Epithelial cell of prostate (primary cell): Measurements from ENCODE around the gene KAT6B.
"Not testable (repeated sequence)": the region's sequence is repeated elsewhere in the genome, so short reads cannot be mapped to it uniquely, and the experiment has no call there.

Source experiments
- DNase-seq: peaks from one replicate; pipeline ENCODE4 v3.0.0-alpha.2; 2011; ENCODE audit warnings: low read depth, low spot score
- H3K27ac ChIP-seq: fragments of 450-650 bp; 2 replicates; pipeline ENCODE4 v1.5.1; 2017; ENCODE audit warnings: mild to moderate bottlenecking

Gene KAT6B

GRCh38 chr10:74855439-74855838, 29.0 kb downstream of the KAT6B start:
- no peak overlapping the region for H3K27ac ChIP-seq
- no peak for DNase-seq

DNA sequence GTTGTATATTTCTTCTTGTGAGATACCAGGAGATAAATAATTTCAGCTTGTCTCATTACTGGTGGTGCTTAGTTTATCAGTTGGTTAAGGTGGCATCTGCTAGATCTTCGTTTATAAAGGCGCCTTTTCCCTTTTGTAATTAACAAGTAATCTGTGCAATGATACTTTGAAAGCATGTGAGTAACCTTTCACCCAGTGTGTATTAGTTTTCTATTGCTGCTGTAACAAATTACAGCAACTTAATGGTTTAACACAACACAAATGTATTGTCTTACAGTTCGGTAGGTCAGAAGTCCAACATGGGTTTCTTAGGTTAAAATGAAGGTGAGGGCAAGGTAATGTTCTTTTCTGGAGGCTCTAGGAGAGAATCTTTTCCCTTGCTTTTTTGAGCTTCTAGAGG, 30.5 kb downstream of the KAT6B start:
- DNase-seq = no peak
- no peak overlapping the region for H3K27ac ChIP-seq

- DNase-seq = no peak
- no peak overlapping the region for H3K27ac ChIP-seq
Measured at GRCh38 chr10:74857586-74857985, 31.2 kb downstream of the KAT6B start.

GRCh38 chr10:74859546-74859945, 33.1 kb downstream of the KAT6B start:
- no peak overlapping the region for H3K27ac ChIP-seq
- no peak for DNase-seq

DNA sequence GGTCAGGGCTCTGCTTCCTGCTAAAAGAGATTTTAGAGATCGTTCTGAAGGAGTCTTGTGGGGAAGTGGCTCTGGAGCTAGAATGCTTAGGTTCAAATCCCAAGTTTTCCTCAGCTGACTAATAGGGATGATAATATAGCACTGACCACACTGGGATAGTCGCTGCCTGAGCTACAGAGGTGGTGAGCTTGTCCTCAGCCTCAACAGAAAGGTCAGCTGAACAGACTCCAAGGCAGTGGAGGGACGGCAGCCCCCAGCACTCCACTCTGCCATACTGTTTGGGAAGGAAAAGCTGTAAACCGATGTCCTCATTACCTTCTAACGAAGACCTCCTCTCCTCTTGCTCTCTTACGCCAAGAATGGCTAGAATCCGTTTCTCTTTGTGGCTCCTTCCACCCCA, 36.2 kb downstream of the KAT6B start:
- H3K27ac ChIP-seq = no peak overlapping the region
- DNase-seq = no peak

- no peak for DNase-seq
- H3K27ac ChIP-seq = no peak overlapping the region
Measured at GRCh38 chr10:74863551-74863950, 37.2 kb downstream of the KAT6B start.

DNA sequence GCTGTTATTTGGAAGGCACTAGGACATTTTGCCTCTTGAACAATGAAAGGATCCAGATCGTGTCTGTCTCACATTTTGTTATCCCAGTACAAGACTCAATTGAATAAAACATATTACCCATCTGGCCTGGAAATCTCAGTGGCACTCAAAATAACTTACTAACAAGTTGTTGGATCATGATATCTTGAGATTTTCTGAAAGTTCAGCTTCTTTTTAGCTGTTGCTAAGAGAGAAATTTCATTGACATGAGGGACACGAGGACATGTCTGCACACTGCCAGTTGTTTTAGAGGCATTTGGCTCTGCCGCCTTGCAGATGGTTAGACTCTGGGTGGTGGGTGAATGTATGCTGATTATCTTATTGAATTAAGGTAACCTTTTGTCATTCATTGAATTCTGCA, 41.0 kb downstream of the KAT6B start:
- no peak for DNase-seq
- H3K27ac ChIP-seq = no peak overlapping the region

DNA sequence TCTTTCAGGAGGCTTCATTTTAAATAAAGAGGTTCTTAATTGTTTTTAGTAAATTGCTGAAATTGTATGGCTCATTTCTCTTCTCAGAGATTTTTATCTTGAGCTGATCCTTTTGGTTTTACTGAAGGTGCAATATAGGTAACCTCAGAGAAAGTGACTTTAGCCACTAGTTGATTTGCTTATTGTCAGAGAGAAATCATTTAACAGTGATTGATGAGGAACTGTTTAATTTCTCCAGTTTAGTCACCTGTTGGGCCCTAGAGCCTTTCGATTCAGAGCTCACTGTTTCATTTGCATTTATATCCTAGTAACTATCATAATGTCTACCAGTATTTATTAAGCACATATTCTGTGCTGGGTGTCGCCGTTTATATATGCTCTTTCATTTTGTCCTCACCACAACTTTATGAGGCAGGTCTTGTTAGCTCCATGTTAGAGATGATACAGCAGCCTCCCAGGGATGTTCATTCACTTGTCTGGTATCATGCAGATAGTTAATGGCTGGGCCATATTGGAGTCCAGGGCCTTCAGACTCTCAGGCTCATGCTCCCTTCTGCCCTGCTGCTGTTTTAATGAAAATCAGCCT, 42.1 kb downstream of the KAT6B start:
- no peak overlapping the region for H3K27ac ChIP-seq
- no peak for DNase-seq

GRCh38 chr10:74869635-74870034, 43.2 kb downstream of the KAT6B start:
- no peak overlapping the region for H3K27ac ChIP-seq
- DNase-seq = no peak

GRCh38 chr10:74870191-74870590, 43.8 kb downstream of the KAT6B start:
- H3K27ac ChIP-seq = no peak overlapping the region
- DNase-seq = no peak

- peak overlapping the region; percentile 48 for H3K27ac ChIP-seq
- DNase-seq = peak; percentile 66
Measured at GRCh38 chr10:74871595-74872382, 45.4 kb downstream of the KAT6B start.

GRCh38 chr10:74873803-74874454, 47.5 kb downstream of the KAT6B start:
- no peak overlapping the region for H3K27ac ChIP-seq
- no peak for DNase-seq

DNA sequence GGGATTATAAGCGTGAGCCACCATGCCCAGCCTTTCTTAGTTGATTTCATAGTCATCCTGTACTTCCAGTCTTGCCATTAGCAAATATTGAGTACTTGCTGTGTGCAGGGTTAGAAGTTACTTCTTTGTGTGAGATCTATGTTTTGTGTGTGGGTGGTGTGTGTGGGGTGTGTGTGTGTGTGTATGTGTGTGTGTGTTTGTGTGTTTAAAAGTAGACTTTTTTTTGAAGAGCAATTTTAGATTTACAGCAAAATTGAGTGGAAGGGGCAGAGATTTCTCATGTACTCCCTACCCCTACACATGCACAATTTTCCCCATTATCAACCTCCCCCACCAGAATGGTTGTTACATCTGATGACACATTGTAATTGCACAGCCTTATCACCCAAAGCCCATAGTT, 48.2 kb downstream of the KAT6B start:
- no peak for DNase-seq
- no peak overlapping the region for H3K27ac ChIP-seq

DNA sequence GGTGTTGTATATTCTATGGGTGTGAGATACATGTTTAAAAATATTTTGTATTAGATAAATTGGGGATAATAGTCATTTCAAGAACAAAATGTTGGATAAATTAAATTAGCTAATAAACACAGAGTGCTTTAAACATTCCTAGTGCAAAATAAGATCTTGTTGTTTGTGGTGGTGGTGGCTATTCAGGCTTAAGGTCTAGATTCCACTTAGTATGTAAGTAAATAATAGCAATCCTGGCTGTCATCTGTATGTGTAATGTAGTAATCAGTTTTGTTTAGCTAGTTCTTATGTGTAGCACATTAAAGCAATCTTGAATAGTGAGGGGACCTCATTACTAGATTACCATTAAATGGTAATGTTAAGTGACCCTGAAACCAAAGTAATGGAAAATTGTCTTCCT, 48.7 kb downstream of the KAT6B start:
- no peak for DNase-seq
- no peak overlapping the region for H3K27ac ChIP-seq

GRCh38 chr10:74875966-74876365, 49.6 kb downstream of the KAT6B start:
- no peak overlapping the region for H3K27ac ChIP-seq
- no peak for DNase-seq

GRCh38 chr10:74877054-74877453, 50.7 kb downstream of the KAT6B start:
- DNase-seq, H3K27ac ChIP-seq: not testable (repeated sequence)

- DNase-seq = no peak
Measured at GRCh38 chr10:74877898-74878297, 51.5 kb downstream of the KAT6B start.

DNA sequence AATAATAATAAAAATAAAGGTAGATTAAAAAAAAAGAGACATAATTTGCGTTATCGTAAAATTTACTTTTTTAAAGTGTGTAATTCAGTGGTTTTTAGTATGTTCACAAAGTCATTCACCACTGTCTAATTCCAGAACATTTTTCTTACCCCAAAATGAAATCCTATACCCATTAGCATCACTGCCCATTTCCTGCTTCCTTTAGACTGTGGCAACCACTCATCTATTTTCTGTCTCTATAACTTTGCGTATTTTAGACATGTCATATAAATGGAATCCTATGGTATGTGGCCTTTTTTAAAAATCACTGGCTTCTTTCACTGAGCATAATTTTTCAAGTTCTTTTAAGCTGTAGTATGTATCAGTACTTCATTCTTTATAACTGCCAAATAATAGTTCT, 53.6 kb downstream of the KAT6B start:
- H3K27ac ChIP-seq = no peak overlapping the region
- DNase-seq = no peak

More at GRCh38 chr10:74877898-74878297, 51.5 kb downstream of the KAT6B start:
- H3K27ac ChIP-seq = no peak overlapping the region

GRCh38 chr10:74881253-74881884, 55.0 kb downstream of the KAT6B start:
- no peak for DNase-seq

GRCh38 chr10:74882427-74882826, 56.0 kb downstream of the KAT6B start:
- H3K27ac ChIP-seq = no peak overlapping the region
- no peak for DNase-seq

More at GRCh38 chr10:74881253-74881884, 55.0 kb downstream of the KAT6B start:
- no peak overlapping the region for H3K27ac ChIP-seq

DNA sequence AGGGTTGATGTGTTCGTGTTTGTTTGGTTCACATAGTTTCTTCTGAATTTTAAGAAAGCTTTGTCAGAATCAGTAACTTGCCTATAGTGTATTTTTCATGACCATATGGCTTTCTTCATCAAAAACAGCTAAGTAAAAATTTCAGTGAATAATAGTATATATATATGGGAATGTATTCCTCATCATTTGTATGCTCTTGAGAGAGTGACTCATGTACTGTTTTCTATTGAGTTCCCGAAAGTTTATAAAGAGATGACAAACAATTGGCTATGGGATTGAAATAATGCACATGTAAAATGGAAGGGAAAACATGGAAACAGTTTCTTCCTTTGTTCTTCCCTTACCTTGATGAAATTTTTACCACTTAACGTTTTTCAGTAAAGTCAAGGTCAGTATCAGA, 56.4 kb downstream of the KAT6B start:
- no peak for DNase-seq
- H3K27ac ChIP-seq = no peak overlapping the region
